ENCODE data around the gene ITGA4. TPM values are rescaled to one million over a fixed set of nuclear protein-coding genes. Genes with fewer than 3 reads are reported as not detected.

Gene ITGA4
- total RNA-seq, 1 experiment from 2014 or later, result 4.6 TPM

GRCh38 chr2:181431674-181432073 is 25.5 kb upstream of the ITGA4 start:
- no TSS peak for BruUV-seq (replicated peaks)
- TF ChIP-seq CTCF (conservative IDR thresholded peaks at IDR 0.05; ENCODE audit: low read depth, low read length), result no peak
- no peak for TF ChIP-seq EZH2 (IDR thresholded peaks at IDR 0.05; ENCODE audit: borderline replicate concordance, low read depth, low read length, poor library complexity, severe bottlenecking)
- H3K36me3 ChIP-seq (ENCODE audit: insufficient read depth, low read length, poor library complexity, severe bottlenecking), result no peaks in the 10 kb centered on the region
- ChIA-PET CTCF (no interaction called here), POLR2A (ENCODE audit: low non-redundant PET) (no interaction called here)
- no peaks in the 10 kb centered on the region for H3K4me1 ChIP-seq (ENCODE audit: insufficient read depth, low read length, poor library complexity, severe bottlenecking)
- H3K27me3 ChIP-seq (replicated peaks; ENCODE audit: insufficient read depth, low read depth, low read length, poor library complexity), result peaks cover 3% of the 10 kb centered on the region
- intact Hi-C loops (cut with micrococcal nuclease; ENCODE audit: unreplicated experiment), result no loop called here
- DNase-seq (ENCODE audit: low spot score), result no peak
- no peak overlapping the region for H3K4me3 ChIP-seq (ENCODE audit: low read depth, low read length, poor library complexity, severe bottlenecking)
- no peaks in the 10 kb centered on the region for H3K9me3 ChIP-seq (ENCODE audit: low read depth, low read length, poor library complexity, severe bottlenecking)
- no peak overlapping the region for H3K27ac ChIP-seq (ENCODE audit: low read depth, low read length, poor library complexity, severe bottlenecking)

GRCh38 chr2:181438261-181438660 is 18.9 kb upstream of the ITGA4 start:
- H3K4me3 ChIP-seq (ENCODE audit: low read depth, low read length, poor library complexity, severe bottlenecking), result no peak overlapping the region
- CTCF ChIA-PET, result no interaction called here

GRCh38 chr2:181440344-181440743 is 16.8 kb upstream of the ITGA4 start:
- intact Hi-C loops (cut with micrococcal nuclease; ENCODE audit: unreplicated experiment), result no loop called here
- Histone ChIP-seq H3K36me3 (ENCODE audit: insufficient read depth, low read length, poor library complexity, severe bottlenecking) (no peaks in the 10 kb centered on the region), H3K4me3 (ENCODE audit: low read depth, low read length, poor library complexity, severe bottlenecking) (no peak overlapping the region), H3K27ac (ENCODE audit: low read depth, low read length, poor library complexity, severe bottlenecking) (no peak overlapping the region), H3K27me3 (replicated peaks; ENCODE audit: insufficient read depth, low read depth, low read length, poor library complexity) (no peaks in the 10 kb centered on the region), H3K9me3 (ENCODE audit: low read depth, low read length, poor library complexity, severe bottlenecking) (no peaks in the 10 kb centered on the region), H3K4me1 (ENCODE audit: insufficient read depth, low read length, poor library complexity, severe bottlenecking) (no peaks in the 10 kb centered on the region)
- CTCF ChIA-PET, result no interaction called here
- no TSS peak for BruUV-seq (replicated peaks)
- POLR2A ChIA-PET (ENCODE audit: low non-redundant PET), result no interaction called here
- TF ChIP-seq EZH2 (IDR thresholded peaks at IDR 0.05; ENCODE audit: borderline replicate concordance, low read depth, low read length, poor library complexity, severe bottlenecking), result no peak
- no peak for TF ChIP-seq CTCF (conservative IDR thresholded peaks at IDR 0.05; ENCODE audit: low read depth, low read length)
- no peak for DNase-seq (ENCODE audit: low spot score)

More at GRCh38 chr2:181438261-181438660, 18.9 kb upstream of the ITGA4 start:
- Histone ChIP-seq H3K36me3 (ENCODE audit: insufficient read depth, low read length, poor library complexity, severe bottlenecking) (no peaks in the 10 kb centered on the region), H3K4me1 (ENCODE audit: insufficient read depth, low read length, poor library complexity, severe bottlenecking) (no peaks in the 10 kb centered on the region), H3K27ac (ENCODE audit: low read depth, low read length, poor library complexity, severe bottlenecking) (no peak overlapping the region), H3K27me3 (replicated peaks; ENCODE audit: insufficient read depth, low read depth, low read length, poor library complexity) (no peaks in the 10 kb centered on the region), H3K9me3 (ENCODE audit: low read depth, low read length, poor library complexity, severe bottlenecking) (no peaks in the 10 kb centered on the region)
- TF ChIP-seq CTCF (conservative IDR thresholded peaks at IDR 0.05; ENCODE audit: low read depth, low read length) (peak; percentile 38; the same call in 1 of the 2 replicates), EZH2 (IDR thresholded peaks at IDR 0.05; ENCODE audit: borderline replicate concordance, low read depth, low read length, poor library complexity, severe bottlenecking) (no peak)
- DNase-seq (ENCODE audit: low spot score), result peak; percentile 15
- intact Hi-C loops (cut with micrococcal nuclease; ENCODE audit: unreplicated experiment), result no loop called here
- POLR2A ChIA-PET (ENCODE audit: low non-redundant PET), result no interaction called here
- BruUV-seq (replicated peaks), result no TSS peak

All from A673 (cell line).